ENCODE results near the gene NCKAP5.

- TF ChIP-seq CTCF (conservative IDR thresholded peaks at IDR 0.05; ENCODE audit: low read depth, low read length) (no peak), EZH2 (IDR thresholded peaks at IDR 0.05; ENCODE audit: low read length, unreplicated experiment) (no peak), EZH2phosphoT487 (IDR thresholded peaks at IDR 0.05; ENCODE audit: borderline replicate concordance, low read length) (no peak)
These were observed 61.3 kb downstream of the NCKAP5 start for GRCh38 chr2:133506996-133507395.

All from PC-3 (cell line).